GM15510 (cell line): ENCODE measurements around the gene MRPL41.
A peak's percentile ranks its signal among the peaks of the same experiment; 100 is the strongest.

Experiments used
- POLR2A ChIP-seq: IDR thresholded peaks from 3 replicates; pipeline ENCODE4 v1.6.1; 2011; ENCODE audit warnings: borderline replicate concordance; ENCODE audit not compliant: insufficient read length; ENCODE audit errors: extremely low read depth

MRPL41 gene

DNA sequence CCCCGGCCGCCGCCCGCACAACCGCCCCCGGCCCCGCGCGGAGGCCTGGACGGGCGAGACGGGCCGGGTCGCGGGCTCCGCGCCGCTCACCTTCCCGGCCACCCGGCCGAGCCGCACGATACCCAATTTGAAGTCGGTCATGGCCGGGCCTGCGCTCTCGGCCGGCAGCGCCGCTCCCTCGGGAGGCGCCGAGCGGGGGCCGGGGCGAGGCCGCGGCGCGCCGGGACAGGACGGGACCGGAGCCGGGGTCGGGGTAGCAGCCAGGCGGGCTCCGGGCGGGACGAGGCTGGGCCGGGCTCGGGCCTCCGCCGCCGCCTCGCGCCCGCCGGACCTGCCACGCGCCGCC, 38.4 kb downstream of the MRPL41 start:
- no peak for TF ChIP-seq POLR2A

- peak; percentile 54 for TF ChIP-seq POLR2A
Observed at GRCh38 chr9:137590469-137591383, 39.0 kb downstream of the MRPL41 start, which contains the start of gene ZMYND19. TSS of gene ZMYND19 (minus strand) at chr9:137590512. CDS start at chr9:137590263, 249 bp downstream.

- no peak for TF ChIP-seq POLR2A
Observed at GRCh38 chr9:137592767-137593166, 41.1 kb downstream of the MRPL41 start.

DNA sequence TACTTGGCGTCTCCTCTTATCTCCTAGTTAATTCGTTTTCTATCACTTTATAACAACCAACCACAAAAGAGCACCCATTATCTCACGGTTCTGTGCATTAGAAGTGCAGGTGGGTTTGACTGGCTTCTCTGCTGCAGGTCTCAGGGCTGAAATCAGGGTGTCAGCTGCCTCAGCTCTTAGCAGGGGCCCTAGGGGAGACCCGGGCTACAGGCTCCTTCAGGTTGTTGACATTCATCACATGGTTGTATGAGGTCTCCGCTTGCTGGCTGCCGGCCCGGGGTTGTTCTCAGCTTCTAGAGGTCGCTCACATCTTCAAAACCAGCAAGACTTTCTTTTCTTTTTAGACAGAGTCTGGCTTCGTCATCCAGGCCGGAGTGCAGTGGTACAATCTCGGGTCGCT, 41.5 kb downstream of the MRPL41 start:
- TF ChIP-seq POLR2A = no peak

DNA sequence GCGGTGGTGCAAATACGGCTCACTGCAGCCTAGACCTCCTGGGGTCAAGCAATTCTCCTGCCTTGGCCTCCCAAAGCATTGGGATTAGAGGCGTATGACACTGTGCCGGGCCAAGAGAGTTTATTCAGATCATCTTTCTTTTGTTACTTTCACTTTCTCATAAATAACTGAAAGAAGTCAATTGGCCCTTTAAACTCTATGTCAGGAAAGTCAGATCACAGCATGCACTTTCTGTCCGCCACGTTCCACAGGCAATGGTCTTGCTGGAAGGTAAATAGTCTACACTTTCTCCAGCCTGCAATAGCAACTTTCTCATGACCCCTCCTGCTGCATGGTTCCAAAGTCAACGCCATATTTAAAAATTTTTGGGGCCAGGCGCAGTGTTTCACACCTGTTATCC, 47.3 kb downstream of the MRPL41 start:
- TF ChIP-seq POLR2A = no peak
